Measurements from ENCODE around the gene TMEM130.
"Not testable (repeated sequence)": the region's sequence is repeated elsewhere in the genome, so short reads cannot be mapped to it uniquely, and the experiment has no call there.

Gene TMEM130

DNA sequence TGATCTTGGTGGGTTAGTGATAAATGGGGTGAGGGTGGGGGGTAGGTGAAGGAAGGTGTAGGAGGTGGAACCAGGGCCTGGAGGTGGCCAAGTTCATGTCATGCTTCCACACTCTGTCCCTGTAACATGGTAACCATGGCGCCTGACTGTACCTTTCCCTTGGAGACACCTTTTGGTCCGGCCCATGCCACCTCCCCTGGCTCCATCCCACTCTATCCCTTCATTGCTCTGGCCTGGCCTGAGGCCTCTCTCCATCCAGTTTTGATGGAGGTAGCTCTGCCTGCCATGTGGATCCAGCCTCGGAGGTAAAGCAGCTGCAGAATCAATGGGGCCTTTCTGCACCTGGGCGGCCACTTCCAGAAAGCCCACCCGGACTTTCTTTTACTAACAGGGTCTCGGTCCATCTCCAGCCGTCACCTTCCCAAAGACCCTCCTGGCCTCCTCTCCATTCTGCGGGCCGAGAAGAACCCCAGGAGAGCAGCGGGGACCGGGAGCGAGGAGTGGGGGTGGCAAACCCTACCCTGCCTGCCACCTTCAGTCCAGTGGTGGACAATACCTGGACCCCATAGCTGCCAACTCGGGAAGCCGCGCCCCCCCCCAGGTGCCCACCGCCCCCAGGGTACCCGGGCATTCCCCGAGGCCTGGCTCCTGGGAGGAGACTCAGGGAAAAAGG lies 8.0 kb upstream of the TMEM130 start:
- DNase-seq (ENCODE audit: low read depth): no peak

DNA sequence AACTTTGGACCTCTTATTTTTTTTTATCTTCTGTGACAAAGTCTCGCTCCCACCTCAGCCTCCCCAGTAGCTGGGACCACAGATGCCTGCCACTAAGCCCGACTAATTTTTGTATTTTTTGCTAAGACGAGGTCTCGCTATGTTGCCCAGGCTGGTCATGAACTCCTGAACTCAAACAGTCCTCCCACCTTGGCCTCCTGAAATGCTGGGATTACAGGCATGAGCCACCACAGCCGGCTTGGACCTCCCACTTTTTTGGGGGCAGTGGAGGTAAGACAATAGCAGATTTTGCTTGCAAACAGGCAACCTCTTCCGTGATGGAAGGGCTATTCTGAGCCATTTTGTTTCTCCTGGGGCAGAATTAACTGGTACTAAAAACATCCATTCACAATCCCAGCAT lies 7.3 kb upstream of the TMEM130 start:
- DNase-seq (ENCODE audit: low read depth): no peak

DNA sequence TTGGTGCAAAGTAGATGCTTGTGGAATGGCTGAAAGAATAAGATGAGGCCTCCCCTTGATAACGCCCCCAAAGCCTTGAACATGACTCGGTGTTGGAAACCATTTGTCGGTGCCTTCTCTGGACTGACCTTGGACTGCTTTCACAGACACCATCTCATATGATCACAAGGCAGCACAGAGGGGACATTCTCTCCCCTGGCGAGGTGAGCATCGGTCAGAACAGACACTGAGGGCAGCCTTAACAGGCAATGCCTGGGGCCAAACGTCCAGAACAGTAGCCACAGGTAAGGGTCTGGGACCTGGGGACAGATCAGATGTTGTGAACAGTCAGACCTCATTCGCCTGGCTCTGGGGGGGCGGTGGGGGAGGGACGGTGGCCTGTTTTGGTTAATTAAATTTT lies 5.7 kb upstream of the TMEM130 start:
- DNase-seq (ENCODE audit: low read depth): no peak

DNA sequence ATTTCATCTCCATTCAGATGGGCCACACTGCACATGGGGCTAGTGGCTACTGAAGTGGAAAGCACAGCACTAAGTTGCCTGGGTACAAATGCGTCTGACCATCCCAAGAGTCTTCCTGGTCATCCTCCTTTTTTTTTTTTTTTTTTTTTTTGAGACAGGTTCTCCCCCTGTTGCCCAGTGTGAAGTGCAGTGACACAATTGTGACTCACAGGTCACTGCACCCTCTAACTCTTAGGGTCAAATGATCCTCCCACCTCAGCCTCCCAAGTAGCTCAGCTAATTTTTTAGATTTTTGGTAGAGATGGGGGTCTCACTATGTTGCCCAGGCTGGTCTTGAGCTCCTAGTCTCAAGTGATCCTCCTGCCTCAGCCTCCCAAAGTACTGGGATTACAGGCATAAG lies 5.1 kb upstream of the TMEM130 start:
- no peak for DNase-seq (ENCODE audit: low read depth)

DNA sequence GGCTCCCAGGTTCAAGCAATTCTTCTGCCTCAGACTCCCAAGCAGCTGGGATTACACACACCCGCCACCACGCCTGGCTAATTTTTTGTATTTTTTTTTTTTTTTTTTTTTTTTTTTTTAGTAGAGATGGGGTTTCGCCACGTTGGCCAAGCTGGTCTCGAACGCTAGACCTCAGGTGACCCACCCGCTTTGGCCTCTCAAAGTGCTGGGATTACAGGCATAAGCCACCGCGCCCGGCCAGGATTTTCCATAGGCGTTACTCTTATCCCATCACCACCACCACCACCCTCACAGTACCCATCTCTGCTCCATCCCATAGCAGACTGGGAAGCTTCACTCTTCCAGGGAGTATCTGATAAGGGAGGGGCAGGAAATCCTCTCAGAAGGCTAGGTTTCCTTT lies 3.8 kb upstream of the TMEM130 start:
- DNase-seq (ENCODE audit: low read depth): not testable (repeated sequence)

DNA sequence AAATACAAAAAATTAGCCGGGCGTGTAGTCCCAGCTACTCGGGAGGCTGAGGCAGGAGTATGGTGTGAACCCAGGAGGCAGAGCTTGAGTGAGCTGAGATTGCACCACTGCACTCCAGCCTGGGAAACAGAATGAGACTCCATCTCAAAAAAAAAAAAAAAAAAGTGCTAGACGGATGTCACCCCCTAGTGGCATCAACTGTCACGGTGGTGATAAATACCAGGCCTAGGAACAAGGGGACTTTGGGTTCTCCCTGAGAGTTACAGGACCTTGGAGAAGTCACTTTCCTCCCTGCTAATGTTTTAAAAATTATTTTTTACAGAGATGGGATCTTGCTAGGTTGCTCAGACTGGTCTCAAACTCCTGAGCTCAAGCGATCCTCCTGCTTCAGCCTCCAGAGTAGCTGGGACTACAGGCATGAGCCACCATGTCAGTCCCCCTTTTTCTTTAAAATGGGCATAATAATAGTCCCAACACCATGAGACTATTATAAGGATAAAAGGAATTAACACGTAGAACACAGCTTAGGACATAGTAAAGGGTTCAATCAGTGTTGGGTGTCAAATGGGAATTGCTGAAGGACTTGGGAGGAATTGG lies 2.6 kb upstream of the TMEM130 start:
- DNase-seq (ENCODE audit: low read depth): no peak

DNA sequence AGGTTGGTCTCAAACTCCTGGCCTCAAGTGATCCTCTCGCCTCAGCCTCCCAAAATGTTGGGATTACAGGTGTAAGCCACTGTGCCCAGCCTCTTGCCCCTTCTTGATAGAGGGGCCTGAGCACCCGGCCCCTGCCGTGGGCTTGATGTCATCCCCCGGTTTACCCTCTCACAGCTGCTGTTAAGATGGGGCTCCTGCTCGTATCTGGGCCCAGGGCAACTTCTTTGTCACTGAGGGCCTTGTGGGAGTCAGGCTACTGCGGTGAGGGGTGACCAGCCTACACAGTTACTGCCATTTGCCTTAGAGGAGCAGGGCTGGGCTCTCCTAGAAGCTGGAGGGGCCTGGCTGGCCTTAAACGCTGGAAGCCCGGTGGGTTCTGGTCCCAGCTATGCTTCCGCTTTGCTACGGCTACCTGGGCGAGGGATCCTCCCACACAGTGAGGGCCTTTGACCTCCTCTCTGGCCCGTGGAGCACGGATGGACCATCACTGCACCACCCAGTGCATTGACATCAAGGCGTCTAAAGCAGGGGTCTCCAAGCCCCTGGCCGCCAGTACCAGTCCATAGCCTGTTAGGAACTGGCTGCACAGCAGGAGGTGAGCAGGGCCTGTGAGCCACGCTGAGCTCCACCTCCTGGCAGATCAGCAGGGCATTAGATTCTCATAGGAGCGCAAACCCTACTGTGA lies 1.1 kb upstream of the TMEM130 start:
- no peak for DNase-seq (ENCODE audit: low read depth)

DNA sequence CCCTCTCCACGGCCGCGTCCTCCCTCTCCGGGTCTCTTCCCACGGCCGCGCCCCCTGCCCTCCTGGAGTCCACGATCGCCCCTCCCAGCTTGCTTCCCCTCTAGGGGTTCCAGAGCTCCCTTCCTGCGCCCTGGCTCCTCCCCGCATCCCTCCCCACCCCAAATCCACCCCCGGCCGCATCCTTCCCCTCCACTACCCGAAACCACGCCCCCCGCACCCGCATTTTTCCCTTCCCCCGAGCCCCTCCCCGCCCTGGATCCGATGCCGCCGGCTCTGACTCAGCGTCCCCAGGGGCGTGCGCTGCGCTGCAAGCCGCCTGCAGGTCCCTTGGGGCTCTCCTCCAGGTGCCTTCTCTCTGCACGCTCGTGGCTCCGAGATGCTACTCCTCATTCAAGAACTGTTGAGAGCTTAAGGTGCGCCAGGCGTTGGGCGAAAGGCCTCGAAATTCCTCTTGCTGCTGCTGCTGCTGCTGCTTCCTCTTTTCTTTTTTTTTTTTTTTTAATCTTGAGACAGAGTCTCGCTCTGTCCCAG lies 372 bp upstream of the TMEM130 start:
- no peak for DNase-seq (ENCODE audit: low read depth)

DNA sequence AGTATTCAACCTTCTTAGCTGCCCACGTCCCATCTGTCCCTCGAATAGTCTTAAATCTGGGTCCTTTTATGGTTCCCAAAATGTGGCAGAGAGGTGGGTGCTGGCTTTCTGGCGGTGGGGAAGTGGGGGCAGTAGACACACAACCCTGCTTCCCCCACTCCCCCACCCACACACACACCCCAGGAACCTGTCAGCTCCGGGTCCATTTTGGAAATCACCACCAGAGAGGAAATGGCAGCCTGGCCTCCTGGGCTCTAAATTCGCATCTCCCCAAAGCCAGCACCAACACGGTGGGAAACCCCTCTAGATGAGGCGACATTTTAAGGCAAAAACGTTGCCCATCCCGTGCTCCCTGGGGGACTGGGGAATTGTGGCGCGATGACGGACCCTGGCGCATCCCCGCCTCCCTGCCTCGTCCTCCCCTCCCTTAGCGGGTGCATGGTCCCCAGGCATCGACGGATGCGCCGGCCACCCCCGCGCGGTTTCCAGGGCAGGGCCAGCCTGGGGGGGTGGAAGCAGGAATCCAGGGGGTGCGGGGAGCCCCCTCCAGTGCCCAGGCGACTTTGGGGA lies 702 bp downstream of the TMEM130 start:
- DNase-seq (ENCODE audit: low read depth): no peak

DNA sequence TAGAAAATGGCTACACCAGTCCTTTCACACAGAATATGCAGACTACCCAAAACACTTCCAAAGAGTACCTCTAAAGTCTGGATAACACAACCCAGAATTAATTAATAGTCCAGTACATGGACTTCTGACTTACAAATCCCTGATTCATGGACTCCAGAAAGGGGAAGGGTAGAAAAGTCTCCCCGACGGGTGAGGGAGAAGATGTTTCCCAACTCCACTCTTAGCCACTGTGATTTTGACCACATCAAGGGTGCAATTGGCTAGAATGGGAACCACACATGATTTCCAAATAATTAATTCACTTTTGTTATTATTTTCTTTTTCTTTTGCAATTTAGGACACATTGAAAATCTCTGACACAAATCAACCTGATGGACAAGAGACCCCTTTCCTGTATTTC lies 1.4 kb downstream of the TMEM130 start:
- DNase-seq (ENCODE audit: low read depth): no peak

DNA sequence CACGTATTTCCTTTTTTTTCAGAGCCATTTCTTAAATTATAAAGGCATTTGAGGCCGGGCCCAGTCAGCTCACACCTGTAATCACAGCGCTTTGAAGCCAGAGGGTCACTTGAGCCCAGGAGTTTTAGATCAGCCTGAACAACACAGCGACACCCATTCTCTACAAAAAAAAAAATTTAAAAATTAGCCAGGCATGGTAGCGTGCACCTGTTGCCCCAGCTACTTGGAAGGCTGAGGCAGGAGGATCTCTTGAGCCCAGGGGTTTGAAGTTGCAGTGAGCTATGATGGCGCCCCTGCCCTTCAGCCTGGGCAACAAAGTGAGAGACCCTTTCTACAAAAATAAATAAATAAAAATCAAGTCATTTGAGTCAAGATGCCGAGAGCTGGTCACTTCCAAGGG lies 3.0 kb downstream of the TMEM130 start:
- no peak for DNase-seq (ENCODE audit: low read depth)

DNA sequence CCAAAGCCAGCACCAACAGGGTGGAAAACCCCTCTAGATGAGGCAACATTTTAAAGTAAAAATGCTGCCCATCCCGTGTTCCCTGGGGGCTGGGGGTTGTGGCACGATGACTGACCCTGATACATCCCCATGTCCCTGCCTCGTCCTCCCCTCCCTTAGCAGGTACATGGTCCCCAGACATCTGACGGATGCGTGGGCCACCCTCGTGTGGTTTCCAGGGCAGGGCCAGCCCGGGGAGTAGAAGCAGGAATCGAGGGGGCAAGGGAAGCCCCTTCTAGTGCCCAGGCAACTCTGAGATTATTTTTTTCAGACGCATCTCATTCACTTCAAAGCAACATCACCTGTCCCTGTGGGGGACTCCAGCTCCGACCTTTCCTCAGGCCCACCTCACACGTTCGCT lies 3.5 kb downstream of the TMEM130 start:
- no peak for DNase-seq (ENCODE audit: low read depth)

DNA sequence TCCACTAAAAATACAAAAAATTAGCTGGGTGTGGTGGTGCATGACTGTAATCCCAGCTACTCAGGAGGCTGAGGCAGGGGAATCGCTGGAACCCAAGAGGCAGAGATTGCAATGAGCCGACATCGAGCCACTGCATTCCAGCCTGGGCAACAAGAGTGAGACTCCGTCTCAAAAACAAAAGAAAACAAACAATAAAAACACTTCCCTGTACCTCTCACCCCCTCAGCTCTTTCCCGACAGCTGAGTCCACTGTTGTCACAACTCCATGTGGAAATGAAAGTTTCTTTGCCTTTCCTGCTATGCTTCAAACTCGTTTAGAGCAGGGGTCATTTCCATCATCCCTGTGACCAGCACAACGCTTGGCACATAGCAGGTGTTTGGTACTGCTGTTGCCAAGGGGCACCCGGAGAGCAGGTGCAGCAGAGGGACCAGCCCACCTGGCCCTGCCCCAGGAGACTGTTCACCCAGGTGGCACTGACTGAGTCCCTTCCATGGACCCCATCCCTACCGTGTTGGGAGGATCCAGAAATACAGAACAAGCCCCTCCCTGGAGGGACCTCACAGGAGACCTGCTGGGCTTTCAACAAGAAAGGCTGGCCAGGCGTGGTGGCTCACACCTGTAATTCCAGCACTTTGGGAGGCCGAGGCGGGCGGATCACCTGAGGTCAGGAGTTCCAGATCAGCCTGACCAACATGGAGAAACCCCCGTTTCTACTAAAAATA lies 4.9 kb downstream of the TMEM130 start:
- no peak for DNase-seq (ENCODE audit: low read depth)

DNA sequence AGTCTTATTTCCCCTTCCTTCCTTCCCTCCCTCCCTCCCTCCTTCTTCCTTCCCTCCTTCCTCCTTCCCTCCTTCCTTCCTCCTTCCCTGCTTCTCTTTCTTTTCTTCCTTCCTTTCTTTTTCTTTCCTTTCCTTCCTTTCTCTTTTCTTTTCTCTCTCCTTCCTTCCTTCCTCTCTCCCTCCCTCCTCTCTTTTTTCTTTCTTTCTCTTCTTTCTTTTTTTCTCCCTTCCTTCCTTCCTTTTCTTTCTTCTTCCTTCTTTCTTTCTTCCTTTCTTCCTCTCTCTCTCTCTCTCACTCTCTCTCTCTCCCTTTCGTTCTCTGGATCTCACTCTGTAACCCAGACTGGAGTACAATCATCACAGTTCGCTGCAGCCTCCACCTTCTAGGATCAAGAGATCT lies 6.2 kb downstream of the TMEM130 start:
- DNase-seq (ENCODE audit: low read depth): no peak

DNA sequence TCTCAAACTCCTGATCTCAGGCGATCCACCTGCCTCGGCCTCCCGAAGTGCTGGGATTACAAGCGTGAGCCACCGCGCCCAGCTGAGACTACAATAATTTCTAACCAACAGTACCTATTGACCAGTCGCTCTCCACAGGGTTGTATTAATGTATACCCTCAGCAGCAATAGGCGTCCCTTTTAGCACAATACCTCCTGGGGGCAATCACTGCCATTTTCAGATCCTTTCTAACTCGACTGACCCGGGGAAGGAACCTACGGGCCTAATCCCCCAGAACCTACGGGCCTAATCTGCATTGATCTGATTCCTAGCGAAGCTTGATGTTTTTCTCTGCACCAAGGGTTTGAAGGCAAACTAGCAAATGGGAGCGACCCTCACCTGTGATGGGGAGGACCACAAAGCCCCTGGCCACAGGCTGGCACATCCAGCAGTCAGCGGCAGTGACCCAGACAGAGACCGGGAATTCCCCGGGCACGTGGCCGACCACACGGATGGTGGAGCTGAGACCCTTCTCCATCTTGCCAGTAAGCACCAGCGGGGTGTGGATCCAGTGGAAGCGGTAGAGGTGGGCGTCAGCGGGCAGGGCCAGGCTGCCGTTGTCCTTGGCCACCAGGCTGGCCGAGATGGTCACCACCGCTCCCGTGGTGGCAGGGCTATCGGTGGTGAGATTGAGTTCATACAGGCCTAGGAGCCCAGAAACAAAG lies 6.9 kb downstream of the TMEM130 start:
- no peak for DNase-seq (ENCODE audit: low read depth)

DNA sequence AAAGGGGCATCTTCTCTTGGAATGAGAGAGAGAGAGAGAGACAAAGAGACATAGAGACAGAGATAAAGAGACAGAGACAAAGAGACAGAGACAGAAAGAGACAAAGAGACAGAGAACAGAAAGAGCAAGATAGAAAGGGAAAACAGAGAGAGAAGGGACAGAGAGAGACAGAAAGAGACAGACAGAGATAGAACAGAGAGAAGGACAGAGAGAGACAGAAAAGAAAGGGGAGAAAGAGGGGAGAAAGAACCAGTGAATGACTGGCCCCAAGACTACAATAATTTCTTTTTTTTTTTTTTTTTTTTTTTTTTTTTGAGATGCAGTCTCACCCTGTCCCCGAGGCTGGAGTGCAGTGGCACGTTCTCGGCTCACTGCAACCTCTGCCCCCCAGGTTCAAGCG lies 7.6 kb downstream of the TMEM130 start:
- no peak for DNase-seq (ENCODE audit: low read depth)

DNA sequence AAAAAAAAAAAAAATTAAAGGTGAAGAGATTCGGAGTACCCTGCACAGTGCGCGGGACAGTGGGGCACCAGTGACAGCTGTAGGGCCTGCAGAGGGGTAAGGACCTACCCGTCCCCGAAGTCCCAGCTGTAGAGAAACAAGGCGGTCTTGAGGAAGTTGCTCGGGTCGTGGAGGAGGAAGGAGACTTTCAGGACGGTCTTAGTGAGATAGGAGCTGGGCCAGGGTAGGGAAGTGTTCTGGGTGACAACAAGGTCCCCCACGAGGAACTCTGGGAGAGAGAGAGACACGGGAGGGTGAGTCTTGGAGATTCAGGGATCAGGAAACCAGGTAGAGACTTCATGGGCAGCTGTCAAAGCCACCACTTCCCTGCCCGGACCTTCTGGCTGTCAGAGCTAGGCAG lies 9.7 kb downstream of the TMEM130 start:
- DNase-seq (ENCODE audit: low read depth): no peak

DNA sequence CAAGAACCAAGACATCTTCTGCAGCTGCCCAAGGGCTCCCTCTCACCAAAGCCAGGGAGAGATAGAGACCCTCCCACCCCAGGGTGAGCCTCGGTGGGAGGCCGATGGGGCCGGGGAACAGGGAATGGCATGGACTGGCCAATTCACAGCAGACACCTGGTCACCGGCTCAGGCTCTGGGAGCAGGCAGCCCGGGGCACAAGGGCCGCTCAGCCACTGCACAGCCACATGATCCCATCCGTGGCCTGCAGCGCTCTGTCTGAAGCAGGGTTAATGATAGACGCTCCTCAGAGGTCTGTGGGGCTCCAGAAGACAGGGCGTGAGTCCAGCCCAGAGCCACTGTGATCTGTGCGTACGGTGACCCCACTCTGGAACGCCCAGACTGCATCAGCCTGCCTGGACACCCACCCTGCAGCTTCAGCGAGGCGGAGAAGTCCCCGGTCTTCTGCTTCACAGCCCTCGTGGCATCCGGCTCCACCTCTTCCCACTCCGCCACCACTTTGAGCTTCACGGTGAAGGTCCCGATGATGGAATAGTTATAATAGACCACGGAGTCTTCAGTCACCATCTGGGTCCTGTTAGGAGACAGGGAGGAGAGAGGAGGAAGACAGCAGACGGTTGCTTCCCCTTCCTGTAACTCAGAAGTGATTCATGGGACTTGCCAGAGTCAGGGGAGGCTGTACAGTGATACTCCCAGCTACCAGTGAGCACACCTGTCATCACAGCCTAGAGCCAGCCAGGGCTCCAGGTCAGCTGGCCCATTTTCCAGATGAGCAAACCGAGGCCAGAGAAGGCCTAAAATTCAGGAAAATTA lies 14.0 kb downstream of the TMEM130 start:
- DNase-seq (ENCODE audit: low read depth): no peak

DNA sequence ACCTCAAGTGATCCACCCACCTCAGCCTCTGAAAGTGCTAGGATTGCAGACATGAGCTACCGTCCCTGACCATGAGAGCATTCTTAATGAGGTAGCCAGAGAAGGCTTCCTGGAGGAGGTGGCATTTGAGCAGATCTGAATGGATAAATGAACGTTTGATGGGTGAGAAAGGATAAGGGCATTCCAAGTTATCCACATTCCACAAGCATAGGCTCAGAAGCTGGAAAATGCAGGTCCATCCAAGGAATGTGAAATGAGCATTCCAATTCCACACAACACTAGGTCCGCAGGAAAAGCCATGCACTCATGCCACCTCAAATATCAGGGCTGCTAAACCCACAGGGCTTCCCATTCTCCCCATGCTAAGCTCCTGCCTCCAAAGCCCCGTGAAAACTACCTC lies 17.0 kb downstream of the TMEM130 start:
- DNase-seq (ENCODE audit: low read depth): no peak

DNA sequence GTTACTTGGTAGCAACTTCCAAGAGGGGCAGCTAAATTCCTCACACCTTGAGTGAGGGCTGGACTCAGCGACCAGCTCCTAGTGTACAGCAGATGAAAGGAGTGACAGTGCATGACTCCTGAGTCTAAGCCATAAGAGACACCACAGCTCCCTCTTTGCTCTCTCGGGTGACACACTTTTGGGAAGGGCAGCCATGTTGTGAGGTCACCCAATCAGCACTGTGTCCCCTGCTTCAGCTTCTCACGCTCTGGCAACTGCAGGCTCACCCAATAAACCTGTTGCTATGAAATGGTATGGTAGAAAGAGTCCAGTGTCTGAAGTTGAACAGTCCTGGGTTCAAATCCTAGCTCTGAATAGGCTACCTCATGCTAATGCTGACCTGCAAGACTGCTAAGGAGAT lies 20.9 kb downstream of the TMEM130 start:
- no peak for DNase-seq (ENCODE audit: low read depth)

DNA sequence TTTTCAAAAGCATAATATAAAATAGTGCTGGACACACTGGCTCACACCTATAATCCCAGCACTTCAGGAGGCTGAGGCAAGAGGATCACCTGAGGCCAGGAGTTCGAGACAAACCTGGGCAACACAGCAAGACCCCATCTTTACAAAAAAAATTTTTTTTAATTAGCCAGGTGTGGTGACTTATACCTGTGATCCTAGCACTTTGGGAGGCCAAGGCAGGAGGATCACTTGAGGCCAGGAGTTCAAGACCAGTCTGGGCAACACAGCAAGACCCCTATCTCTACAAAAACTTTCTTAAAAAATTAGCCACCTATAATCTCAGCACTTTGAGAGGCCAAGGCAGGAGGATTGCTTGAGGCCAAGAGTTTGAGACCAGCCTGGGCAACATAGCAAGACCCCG lies 27.3 kb downstream of the TMEM130 start:
- not testable (repeated sequence) for DNase-seq (ENCODE audit: low read depth)
